Measurements from ENCODE around the gene SAMD11. TPM values are rescaled to one million over a fixed set of nuclear protein-coding genes. Genes with fewer than 3 reads are reported as not detected.

The SAMD11 gene
- total and polyA plus RNA-seq, 2 of the 13 experiments (the other 11 are each of a cell fraction or from before 2014, with no cell fraction given) = 0.11 TPM; not detected in 1

- Histone ChIP-seq H3K36me3 (replicated peaks in 1 of 2; ENCODE audit: control insufficient read depth in 1 of 2, insufficient read depth in 2 of 2, low read length in 2 of 2) (peaks cover 38 to 66% of the 10 kb centered on the region in 2 experiments), H3K27me3 (ENCODE audit: control insufficient read depth in 1 of 2, insufficient read depth in 2 of 2, low read length in 2 of 2) (peaks cover 0 to 4% of the 10 kb centered on the region in 2 experiments; a peak in 1 of 5 replicates), H3K9me3 (ENCODE audit: low read length) (no peaks in the 10 kb centered on the region), H3K27ac (ENCODE audit: extremely low read length, insufficient read depth, low read length) (no peak overlapping the region), H3K79me2 (ENCODE audit: insufficient read depth, low read length) (peaks cover 21% of the 10 kb centered on the region), H3K4me2 (ENCODE audit: low read depth, low read length) (no peak overlapping the region), H2AFZ (ENCODE audit: low read length) (no peak overlapping the region), H4K20me1 (ENCODE audit: insufficient read depth, low read length) (peaks cover 17% of the 10 kb centered on the region), H3K9ac (ENCODE audit: insufficient read depth, low read depth, low read length) (no peak overlapping the region), H3K4me3 (replicated peaks in 1 of 3; ENCODE audit: insufficient read depth in 1 of 3, low read depth in 2 of 3, low read length in 3 of 3) (no peak overlapping the region), H3K4me1 (ENCODE audit: insufficient read depth, low read length) (peaks cover 11% of the 10 kb centered on the region)
- intact Hi-C loops (cut with micrococcal nuclease; ENCODE audit: unreplicated experiment) = no loop called here
- DNase-seq (ENCODE audit: low spot score) = no peak
- no peak for TF ChIP-seq ZBTB40 (IDR thresholded peaks at IDR 0.05)
- TF ChIP-seq ZBTB40 (CRISPR knock-in tag; IDR thresholded peaks at IDR 0.05) = no peak
- no peak for TF ChIP-seq ZNF800 (CRISPR knock-in tag; IDR thresholded peaks at IDR 0.05)
- TF ChIP-seq ZNF350 (CRISPR knock-in tag; IDR thresholded peaks at IDR 0.05; ENCODE audit: borderline replicate concordance, low read depth) = no peak
- 96% methylated on average over 5 of the region's 6 CpGs for WGBS (ENCODE audit: low lambda C conversion rate)
- in situ Hi-C loops (cut with HindIII; ENCODE audit: extremely low pct_ligation_motif_present, low pct_unique_long_range_greater_than_20kb) = no loop called here
- ChIA-PET POLR2A (no interaction called here), CTCF (ENCODE audit: low intra/inter-chr PET ratio, low total read pairs) (no interaction called here)
- no peak for ATAC-seq
- BruUV-seq (replicated peaks) = no TSS peak
- FAIRE-seq = no peak
Measured at GRCh38 chr1:955474-955873, 31.8 kb downstream of the SAMD11 start.

All from HepG2 (cell line).